ENCODE data around the gene CSRP1.

GRCh38 chr1:201525193-201525778, 18.4 kb upstream of the CSRP1 start:
- TF ChIP-seq CTCF (IDR thresholded peaks at IDR 0.05; ENCODE audit: insufficient read depth, low read length, poor library complexity, severe bottlenecking) = no peak
- TF ChIP-seq EZH2phosphoT487 (conservative IDR thresholded peaks at IDR 0.05; ENCODE audit: low read length) = no peak
